DND-41 (cell line): ENCODE measurements around the gene DLAT.

Source experiments
- CTCF ChIP-seq: IDR thresholded peaks from 2 replicates; pipeline ENCODE4 v1.5.1; 2012; ENCODE audit warnings: borderline replicate concordance, low read length, moderate library complexity, mild to moderate bottlenecking; ENCODE audit not compliant: poor library complexity, severe bottlenecking; ENCODE audit errors: extremely low read depth
- EZH2 ChIP-seq: IDR thresholded peaks from 3 replicates; pipeline ENCODE4 v1.6.1; 2012; ENCODE audit warnings: borderline replicate concordance, low read depth, mild to moderate bottlenecking, moderate library complexity, low read length, inconsistent platforms; ENCODE audit not compliant: severe bottlenecking

GRCh38 chr11:112044961-112045360 lies 19.8 kb downstream of the DLAT start:
- TF ChIP-seq CTCF (no peak), EZH2 (no peak)
